GM19467 (cell line): ENCODE data around the gene COLGALT1.
A peak's percentile ranks its signal among the peaks of the same experiment; 100 is the strongest.
"Not testable (repeated sequence)": the region's sequence is repeated elsewhere in the genome, so short reads cannot be mapped to it uniquely, and the experiment has no call there.

Experiments used
- ATAC-seq: cut with Tn5 transposase; IDR thresholded peaks from one replicate; pipeline ENCODE4 v1.9.1; 2021; ENCODE audit warnings: mild to moderate bottlenecking, moderate library complexity; ENCODE audit not compliant: unreplicated experiment

Gene COLGALT1

GRCh38 chr19:17590866-17591265 is 35.4 kb downstream of the COLGALT1 start:
- ATAC-seq, result no peak

- not testable (repeated sequence) for ATAC-seq
Observed at GRCh38 chr19:17594296-17594695, 38.8 kb downstream of the COLGALT1 start.

- not testable (repeated sequence) for ATAC-seq
Observed at GRCh38 chr19:17598063-17598462, 42.6 kb downstream of the COLGALT1 start.

GRCh38 chr19:17598953-17599352 is 43.5 kb downstream of the COLGALT1 start:
- ATAC-seq, result no peak

- ATAC-seq, result no peak
Observed at GRCh38 chr19:17599780-17600179, 44.3 kb downstream of the COLGALT1 start.

GRCh38 chr19:17601683-17602082 is 46.2 kb downstream of the COLGALT1 start:
- no peak for ATAC-seq

- no peak for ATAC-seq
Observed at GRCh38 chr19:17602217-17602616, 46.8 kb downstream of the COLGALT1 start.

- no peak for ATAC-seq
Observed at GRCh38 chr19:17602872-17603510, 47.5 kb downstream of the COLGALT1 start.

- ATAC-seq, result no peak
Observed at GRCh38 chr19:17604372-17605025, 49.0 kb downstream of the COLGALT1 start.

GRCh38 chr19:17605117-17605516 is 49.7 kb downstream of the COLGALT1 start:
- ATAC-seq, result no peak

GRCh38 chr19:17605761-17606589 is 50.5 kb downstream of the COLGALT1 start:
- ATAC-seq, result peak; percentile 68

- ATAC-seq, result no peak
Observed at GRCh38 chr19:17606590-17607185, 51.2 kb downstream of the COLGALT1 start.

GRCh38 chr19:17607936-17608335 is 52.5 kb downstream of the COLGALT1 start:
- no peak for ATAC-seq

- ATAC-seq, result no peak
Observed at GRCh38 chr19:17610384-17610783, 54.9 kb downstream of the COLGALT1 start.

- ATAC-seq, result no peak
Observed at GRCh38 chr19:17611462-17612244, 56.2 kb downstream of the COLGALT1 start.

GRCh38 chr19:17614476-17614875 is 59.0 kb downstream of the COLGALT1 start:
- no peak for ATAC-seq

- no peak for ATAC-seq
Observed at GRCh38 chr19:17615889-17616685, 60.6 kb downstream of the COLGALT1 start.

GRCh38 chr19:17616686-17616960 is 61.2 kb downstream of the COLGALT1 start:
- no peak for ATAC-seq

- ATAC-seq, result no peak
Observed at GRCh38 chr19:17616961-17617806, 61.7 kb downstream of the COLGALT1 start.
